ENCODE measurements around the gene IL19. TPM values are rescaled to one million over a fixed set of nuclear protein-coding genes. Genes with fewer than 3 reads are reported as not detected.

The IL19 gene, protein sequence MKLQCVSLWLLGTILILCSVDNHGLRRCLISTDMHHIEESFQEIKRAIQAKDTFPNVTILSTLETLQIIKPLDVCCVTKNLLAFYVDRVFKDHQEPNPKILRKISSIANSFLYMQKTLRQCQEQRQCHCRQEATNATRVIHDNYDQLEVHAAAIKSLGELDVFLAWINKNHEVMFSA
- total RNA-seq: under 1 TPM in 1 of 3 donors, not detected in 2; 0.19 TPM

DNA sequence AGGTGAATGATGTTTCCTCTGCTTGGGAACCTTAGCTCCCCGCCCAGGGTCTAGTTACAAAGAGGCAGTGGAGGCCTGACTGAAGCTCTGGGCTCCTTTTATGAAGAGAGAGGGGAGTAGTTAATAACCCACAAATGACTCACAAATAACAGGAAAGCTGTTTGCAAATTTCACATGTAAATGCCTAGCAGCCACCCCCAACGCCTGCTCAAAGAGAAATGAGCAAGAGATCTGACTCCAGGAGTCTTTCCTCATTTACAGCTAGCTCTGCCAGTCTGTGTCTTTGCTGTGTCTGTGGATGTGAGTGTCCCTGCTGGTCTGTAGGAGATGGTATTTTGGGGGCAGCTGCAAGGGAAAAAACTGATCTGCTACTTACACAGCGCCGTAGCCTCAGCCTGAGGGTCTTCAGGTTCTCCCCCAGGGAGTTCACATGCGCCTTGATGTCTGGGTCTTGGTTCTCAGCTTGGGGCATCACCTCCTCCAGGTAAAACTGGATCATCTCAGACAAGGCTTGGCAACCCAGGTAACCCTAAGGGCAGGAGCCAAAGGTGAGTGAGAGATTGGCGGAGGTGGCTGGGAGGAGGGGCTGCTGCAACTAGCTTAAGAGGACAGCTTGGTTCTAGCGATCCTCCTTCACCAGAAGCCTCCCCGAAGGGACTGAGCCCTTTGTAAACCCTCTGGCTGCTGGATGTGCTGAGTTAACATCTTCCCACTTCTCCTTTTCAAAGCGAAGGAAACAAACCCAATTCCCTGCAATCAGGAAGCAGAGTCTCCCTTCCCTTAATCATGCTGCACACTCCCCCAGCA is at the start of gene IL19:
Gene IL19 (plus strand): TSS at position 243 of the 807 bp plus-strand sequence. CDS start 65,890 bp downstream, outside the sequence.
- Mint-ChIP-seq H3K9me3 (no peaks in the 10 kb centered on the region), H3K27me3 (ENCODE audit: low read depth) (no peaks in the 10 kb centered on the region)

GRCh38 chr1:206721454-206721853 is 49.1 kb upstream of the IL19 start:
- Mint-ChIP-seq H3K36me3 (ENCODE audit: insufficient read depth) (peaks cover 2% of the 10 kb centered on the region), H3K9me3 (no peaks in the 10 kb centered on the region), H3K4me1 (ENCODE audit: low read depth) (peaks cover 74% of the 10 kb centered on the region), H3K27me3 (ENCODE audit: low read depth) (no peaks in the 10 kb centered on the region), H3K4me3 (no peak overlapping the region)
- no peak for DNase-seq
- no peak for ATAC-seq

More for the DNA sequence above, at the start of gene IL19:
- Mint-ChIP-seq H3K36me3 (ENCODE audit: insufficient read depth) (no peaks in the 10 kb centered on the region), H3K4me3 (peak within 1 kb of the TSS; percentile 75), H3K4me1 (ENCODE audit: low read depth) (peaks cover 83% of the 10 kb centered on the region)
- peak; percentile 48 for DNase-seq
- no peak for ATAC-seq

DNA sequence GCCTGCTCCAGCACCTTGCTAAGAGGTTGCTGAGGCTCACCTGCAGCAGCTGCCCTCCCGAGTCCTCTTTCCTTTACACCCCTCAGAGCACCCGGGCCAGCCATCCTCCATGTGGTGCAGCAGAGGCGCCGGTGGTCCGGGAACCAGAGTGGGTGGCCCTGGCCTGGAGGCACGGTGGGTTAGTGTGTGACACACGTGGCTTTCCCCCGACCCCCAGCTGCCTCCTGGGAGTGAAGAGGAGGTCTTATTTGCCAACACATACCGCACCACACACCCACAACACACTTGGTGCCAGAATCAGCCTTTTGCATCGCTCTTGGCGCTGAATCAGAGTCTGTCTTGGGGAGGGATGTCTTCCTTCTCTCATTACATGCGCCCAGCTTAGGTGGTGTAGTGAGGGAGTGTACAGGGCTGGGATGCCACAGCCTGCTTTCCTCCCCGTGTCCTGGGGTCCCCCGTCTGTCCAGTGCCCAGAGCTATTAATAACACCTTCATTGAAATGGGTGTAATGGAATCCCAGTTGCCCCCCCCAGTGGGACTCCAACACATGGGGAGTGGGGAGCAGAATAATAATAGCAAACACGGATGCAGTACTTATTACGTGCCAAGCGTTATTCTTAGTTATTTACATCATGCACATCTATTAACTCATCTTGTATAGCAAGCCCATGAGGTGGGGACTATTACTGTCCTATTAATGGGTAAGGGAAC is 47.7 kb upstream of the IL19 start:
- no peak for DNase-seq
- H3K27me3 Mint-ChIP-seq (ENCODE audit: low read depth): no peaks in the 10 kb centered on the region
- no peak for ATAC-seq
- H3K9me3 Mint-ChIP-seq: no peaks in the 10 kb centered on the region
- H3K4me3 Mint-ChIP-seq: no peak overlapping the region
- H3K4me1 Mint-ChIP-seq (ENCODE audit: low read depth): peaks cover 66% of the 10 kb centered on the region
- peaks cover 2% of the 10 kb centered on the region for H3K36me3 Mint-ChIP-seq (ENCODE audit: insufficient read depth)

DNA sequence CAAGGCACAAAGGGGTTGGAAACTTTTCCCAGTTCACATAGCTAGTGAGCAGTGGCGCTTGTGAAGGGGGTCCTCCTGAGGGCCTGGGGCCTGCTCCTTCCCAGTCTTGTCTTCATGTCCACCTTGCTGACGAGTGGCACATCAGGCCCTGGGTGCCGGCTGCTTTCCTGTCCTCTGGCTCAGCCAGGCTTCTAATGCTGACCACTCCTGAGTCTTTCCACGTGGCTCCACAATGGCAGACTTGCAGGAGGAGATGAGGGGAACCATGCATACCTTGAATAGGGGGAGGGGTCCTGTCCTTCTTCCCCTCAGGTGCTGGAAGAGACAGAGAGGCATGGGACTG is 47.1 kb upstream of the IL19 start:
- Mint-ChIP-seq H3K9me3 (no peaks in the 10 kb centered on the region), H3K36me3 (ENCODE audit: insufficient read depth) (peaks cover 2% of the 10 kb centered on the region), H3K27me3 (ENCODE audit: low read depth) (no peaks in the 10 kb centered on the region), H3K4me1 (ENCODE audit: low read depth) (peaks cover 67% of the 10 kb centered on the region), H3K4me3 (no peak overlapping the region)
- ATAC-seq: no peak
- no peak for DNase-seq

- Mint-ChIP-seq H3K4me1 (ENCODE audit: low read depth) (peaks cover 62% of the 10 kb centered on the region), H3K27me3 (ENCODE audit: low read depth) (no peaks in the 10 kb centered on the region), H3K36me3 (ENCODE audit: insufficient read depth) (peaks cover 4% of the 10 kb centered on the region), H3K4me3 (no peak overlapping the region), H3K9me3 (no peaks in the 10 kb centered on the region)
- no peak for DNase-seq
- no peak for ATAC-seq
Measured at GRCh38 chr1:206723805-206724472, 46.6 kb upstream of the IL19 start.

GRCh38 chr1:206725109-206725963 is 45.2 kb upstream of the IL19 start:
- H3K9me3 Mint-ChIP-seq: no peaks in the 10 kb centered on the region
- ATAC-seq (peak in 1 of 2 donors; percentile 46), DNase-seq (peak; percentile 58)
- peaks cover 6% of the 10 kb centered on the region for H3K36me3 Mint-ChIP-seq (ENCODE audit: insufficient read depth)
- no peak overlapping the region for H3K4me3 Mint-ChIP-seq
- H3K4me1 Mint-ChIP-seq (ENCODE audit: low read depth): peaks cover 54% of the 10 kb centered on the region
- H3K27me3 Mint-ChIP-seq (ENCODE audit: low read depth): no peaks in the 10 kb centered on the region

DNA sequence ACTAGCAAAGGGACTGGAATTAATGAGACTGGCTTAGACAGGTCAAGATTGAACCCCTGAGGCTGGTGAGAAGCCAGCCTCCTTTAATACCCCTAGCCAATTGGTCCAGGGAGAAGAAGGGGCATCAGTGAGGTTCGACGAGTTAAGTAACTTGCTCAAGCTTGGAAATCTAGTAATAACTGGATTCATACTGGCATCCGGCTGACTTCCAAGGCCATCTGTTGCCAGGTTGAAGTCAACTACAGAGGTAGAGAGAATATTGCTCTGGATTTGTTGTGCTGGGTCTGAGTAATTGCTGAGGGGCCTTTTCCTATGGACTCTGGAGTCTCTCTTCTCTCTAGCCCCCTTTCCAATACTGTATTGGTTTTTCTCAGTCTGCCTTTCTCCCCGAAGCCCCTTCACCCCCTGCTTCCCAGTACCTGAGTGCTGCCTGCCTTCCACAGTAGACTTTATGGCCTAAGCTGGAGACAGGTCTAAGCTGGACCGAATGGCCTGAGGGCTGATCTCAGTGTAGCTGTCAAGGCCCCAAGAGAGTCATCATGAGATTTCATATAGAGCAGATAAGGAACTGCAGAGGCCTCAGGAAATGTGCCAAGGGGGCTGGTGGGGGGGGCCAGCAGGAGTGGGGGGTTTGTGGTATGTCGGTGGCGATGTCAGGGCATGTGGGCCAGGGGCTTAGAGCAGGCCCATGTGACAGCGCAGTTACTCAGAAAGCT is 42.4 kb upstream of the IL19 start:
- no peak for ATAC-seq
- Mint-ChIP-seq H3K4me1 (ENCODE audit: low read depth) (peaks cover 40% of the 10 kb centered on the region), H3K27me3 (ENCODE audit: low read depth) (no peaks in the 10 kb centered on the region), H3K36me3 (ENCODE audit: insufficient read depth) (peaks cover 11% of the 10 kb centered on the region), H3K4me3 (no peak overlapping the region), H3K9me3 (no peaks in the 10 kb centered on the region)
- DNase-seq: no peak

DNA sequence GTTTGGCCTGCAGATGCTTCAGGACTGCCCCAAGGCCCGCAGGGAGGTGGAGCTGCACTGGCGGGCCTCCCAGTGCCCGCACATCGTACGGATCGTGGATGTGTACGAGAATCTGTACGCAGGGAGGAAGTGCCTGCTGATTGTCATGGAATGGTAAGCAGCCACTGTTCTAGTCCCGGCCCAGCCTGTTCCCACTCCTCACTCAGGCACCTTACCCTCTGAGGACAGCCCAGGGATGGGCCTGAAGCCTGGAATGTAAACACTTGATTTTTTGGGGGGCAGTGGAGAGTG is 41.9 kb upstream of the IL19 start:
- no peak for ATAC-seq
- Mint-ChIP-seq H3K4me1 (ENCODE audit: low read depth) (peaks cover 38% of the 10 kb centered on the region), H3K36me3 (ENCODE audit: insufficient read depth) (peaks cover 15% of the 10 kb centered on the region), H3K4me3 (no peak overlapping the region), H3K27me3 (ENCODE audit: low read depth) (no peaks in the 10 kb centered on the region), H3K9me3 (no peaks in the 10 kb centered on the region)
- DNase-seq: no peak

GRCh38 chr1:206729050-206729449 is 41.5 kb upstream of the IL19 start:
- H3K27me3 Mint-ChIP-seq (ENCODE audit: low read depth): no peaks in the 10 kb centered on the region
- peaks cover 35% of the 10 kb centered on the region for H3K4me1 Mint-ChIP-seq (ENCODE audit: low read depth)
- no peak for DNase-seq
- peaks cover 16% of the 10 kb centered on the region for H3K36me3 Mint-ChIP-seq (ENCODE audit: insufficient read depth)
- H3K4me3 Mint-ChIP-seq: no peak overlapping the region
- no peaks in the 10 kb centered on the region for H3K9me3 Mint-ChIP-seq
- no peak for ATAC-seq

DNA sequence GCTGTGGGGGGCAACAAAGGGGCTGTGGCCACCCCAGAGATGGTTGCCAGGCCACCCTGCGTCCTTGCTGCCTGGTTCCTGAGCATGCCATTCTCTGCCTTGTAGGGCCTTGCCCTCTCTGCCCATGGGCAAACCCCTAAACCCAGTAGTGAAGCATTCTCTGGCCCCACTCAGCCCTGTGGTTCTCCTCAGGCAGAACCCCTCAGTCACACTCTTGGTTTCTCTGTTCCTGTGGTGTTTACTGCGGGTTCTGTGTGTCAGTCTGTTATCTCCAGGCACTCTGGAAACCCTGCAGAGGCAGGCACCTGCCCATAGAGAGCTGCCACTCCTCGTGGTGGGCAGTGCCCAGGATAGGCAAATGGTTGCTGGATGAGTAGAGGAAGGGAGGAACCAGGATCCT is 41.1 kb upstream of the IL19 start:
- H3K27me3 Mint-ChIP-seq (ENCODE audit: low read depth): no peaks in the 10 kb centered on the region
- peaks cover 16% of the 10 kb centered on the region for H3K36me3 Mint-ChIP-seq (ENCODE audit: insufficient read depth)
- H3K4me1 Mint-ChIP-seq (ENCODE audit: low read depth): peaks cover 36% of the 10 kb centered on the region
- DNase-seq (no peak), ATAC-seq (no peak)
- H3K4me3 Mint-ChIP-seq: no peak overlapping the region
- no peaks in the 10 kb centered on the region for H3K9me3 Mint-ChIP-seq

DNA sequence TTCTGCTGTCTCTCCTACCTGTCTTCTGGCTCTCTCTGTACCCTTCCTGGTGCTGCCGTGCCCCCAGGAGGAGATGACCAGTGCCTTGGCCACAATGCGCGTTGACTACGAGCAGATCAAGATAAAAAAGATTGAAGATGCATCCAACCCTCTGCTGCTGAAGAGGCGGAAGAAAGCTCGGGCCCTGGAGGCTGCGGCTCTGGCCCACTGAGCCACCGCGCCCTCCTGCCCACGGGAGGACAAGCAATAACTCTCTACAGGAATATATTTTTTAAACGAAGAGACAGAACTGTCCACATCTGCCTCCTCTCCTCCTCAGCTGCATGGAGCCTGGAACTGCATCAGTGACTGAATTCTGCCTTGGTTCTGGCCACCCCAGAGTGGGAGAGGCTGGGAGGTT is 38.1 kb upstream of the IL19 start:
- H3K4me1 Mint-ChIP-seq (ENCODE audit: low read depth): peaks cover 38% of the 10 kb centered on the region
- no peak overlapping the region for H3K4me3 Mint-ChIP-seq
- H3K9me3 Mint-ChIP-seq: no peaks in the 10 kb centered on the region
- no peaks in the 10 kb centered on the region for H3K27me3 Mint-ChIP-seq (ENCODE audit: low read depth)
- no peak for DNase-seq
- peaks cover 21% of the 10 kb centered on the region for H3K36me3 Mint-ChIP-seq (ENCODE audit: insufficient read depth)
- no peak for ATAC-seq

DNA sequence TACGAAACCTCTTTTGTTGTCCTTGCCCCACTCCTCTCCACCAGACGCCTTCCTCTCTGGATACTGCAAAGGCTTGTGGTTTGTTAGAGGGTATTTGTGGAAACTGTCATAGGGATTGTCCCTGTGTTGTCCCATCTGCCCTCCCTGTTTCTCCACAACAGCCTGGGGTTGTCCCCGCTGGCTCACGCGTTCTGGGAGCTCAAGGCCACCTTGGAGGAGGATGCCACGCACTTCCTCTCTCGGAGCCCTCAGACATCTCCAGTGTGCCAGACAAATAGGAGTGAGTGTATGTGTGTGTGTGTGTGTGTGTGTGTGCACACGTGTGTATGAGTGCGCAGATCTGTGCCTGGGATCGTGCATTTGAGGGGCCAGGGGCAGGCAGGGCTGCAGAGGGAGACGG is 37.6 kb upstream of the IL19 start:
- H3K27me3 Mint-ChIP-seq (ENCODE audit: low read depth): no peaks in the 10 kb centered on the region
- no peak overlapping the region for H3K4me3 Mint-ChIP-seq
- peaks cover 43% of the 10 kb centered on the region for H3K4me1 Mint-ChIP-seq (ENCODE audit: low read depth)
- H3K9me3 Mint-ChIP-seq: no peaks in the 10 kb centered on the region
- peaks cover 21% of the 10 kb centered on the region for H3K36me3 Mint-ChIP-seq (ENCODE audit: insufficient read depth)
- no peak for DNase-seq
- ATAC-seq: no peak

DNA sequence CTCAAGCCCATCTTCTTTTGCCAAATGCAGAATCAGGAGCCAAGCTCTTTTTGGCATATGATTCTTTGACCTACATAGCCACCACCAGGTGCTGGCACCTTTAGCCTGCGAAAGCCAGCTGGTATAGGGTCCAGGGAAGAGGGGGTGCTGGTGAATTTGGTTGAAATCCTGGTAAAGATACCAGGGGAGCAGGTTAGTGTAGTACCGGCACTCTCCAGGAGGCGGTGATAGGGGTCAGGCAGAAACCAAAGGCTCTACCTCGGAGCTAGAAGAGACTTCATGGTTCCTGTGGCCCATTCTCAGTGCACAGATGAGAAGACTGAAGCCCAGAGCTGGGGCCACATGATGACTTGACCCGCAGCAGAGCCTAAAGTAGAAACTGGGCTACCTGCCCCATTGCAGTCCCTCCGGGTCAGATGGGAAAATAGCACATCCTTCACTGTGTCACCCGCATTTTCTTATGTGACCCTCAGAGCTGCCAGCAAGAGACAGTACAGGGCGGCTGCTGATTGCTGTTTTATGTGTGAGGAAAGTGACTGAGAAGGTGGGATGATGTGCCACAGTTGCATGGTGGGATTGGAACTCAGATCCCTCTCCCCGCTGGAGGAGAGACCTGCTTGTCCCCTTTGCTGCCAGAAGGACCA is 36.0 kb upstream of the IL19 start:
- H3K27me3 Mint-ChIP-seq (ENCODE audit: low read depth): no peaks in the 10 kb centered on the region
- peaks cover 54% of the 10 kb centered on the region for H3K4me1 Mint-ChIP-seq (ENCODE audit: low read depth)
- DNase-seq (peak; percentile 81), ATAC-seq (peak; percentile 53 to 59)
- H3K9me3 Mint-ChIP-seq: no peaks in the 10 kb centered on the region
- H3K4me3 Mint-ChIP-seq: no peak overlapping the region
- H3K36me3 Mint-ChIP-seq (ENCODE audit: insufficient read depth): peaks cover 20% of the 10 kb centered on the region

Measured in activated T-cell treated with anti-CD3 and anti-CD28 coated beads, Interleukin-2, amount 50 U/mL, for 4 hours (primary cell).